Panc1 (cell line): ENCODE data around the gene ASTN2. TPM values are rescaled to one million over a fixed set of nuclear protein-coding genes. Genes with fewer than 3 reads are reported as not detected.

Source experiments
- ATAC-seq: fragments of 200-7000 bp; cut with Tn5 transposase; 2 replicates; pipeline ENCODE4 v1.9.1; 2020; ENCODE audit warnings: mild to moderate bottlenecking, moderate library complexity
- BruUV-seq: library from RNA; stranded (reverse); fragments of 400-500 nt; replicated peaks from 2 replicates; lab custom pipeline; 2021; lab: Mats Ljungman, UMichigan
- CTCF ChIA-PET: fragments of 300-600 bp; sonication (Branson Sonifier 250); formaldehyde crosslinking; loops from one replicate; lab custom pipeline; 2022; ENCODE audit warnings: antibody characterized with exemption; lab: Charles Lee
- POLR2A ChIA-PET: fragments of 300-600 bp; sonication (Branson Sonifier 250); formaldehyde crosslinking; loops from one replicate; lab custom pipeline; 2022; ENCODE audit warnings: antibody characterized with exemption; lab: Charles Lee
- DNase-seq: peaks from one replicate; pipeline ENCODE4 v3.0.0-alpha.2; 2010; ENCODE audit warnings: low read depth, low spot score
- H3K27ac ChIP-seq: 2 replicates; pipeline ENCODE4 v1.5.1; 2011; ENCODE audit warnings: mild to moderate bottlenecking, low read length, inconsistent platforms
- H3K27me3 ChIP-seq: fragments of 200-500 bp; sonication (Bioruptor generic); 2 replicates; pipeline ENCODE4 v1.6.0; 2014; ENCODE audit warnings: low read length, inconsistent platforms; ENCODE audit not compliant: control insufficient read depth, insufficient read depth
- H3K36me3 ChIP-seq: fragments of 200-500 bp; sonication (Bioruptor generic); 2 replicates; pipeline ENCODE4 v1.5.1; 2014; ENCODE audit warnings: inconsistent platforms, mild to moderate bottlenecking, low read length, moderate library complexity; ENCODE audit not compliant: control insufficient read depth, insufficient read depth
- H3K4me1 ChIP-seq: 2 replicates; pipeline ENCODE4 v1.5.1; 2011; ENCODE audit warnings: inconsistent platforms, mild to moderate bottlenecking, low read length, moderate library complexity; ENCODE audit not compliant: control insufficient read depth, insufficient read depth
- H3K4me3 ChIP-seq, 2 experiments: 2 replicates each; pipeline ENCODE4 v1.5.1; 2011 to 2012; ENCODE audit warnings: low read depth in 2 of 2, low read length in 2 of 2, mild to moderate bottlenecking in 2 of 2, inconsistent platforms in 1 of 2, moderate library complexity in 1 of 2
- H3K9me3 ChIP-seq: fragments of 200-500 bp; sonication (Bioruptor generic); 2 replicates; pipeline ENCODE4 v1.5.1; 2014; ENCODE audit warnings: low read depth, mild to moderate bottlenecking, inconsistent platforms, low read length, moderate library complexity; ENCODE audit not compliant: control insufficient read depth, insufficient read depth
- POLR2AphosphoS5 ChIP-seq: IDR thresholded peaks from 2 replicates; pipeline ENCODE4 v1.6.1; 2012; ENCODE audit warnings: mild to moderate bottlenecking, low read depth, low read length, moderate library complexity
- SIN3A ChIP-seq: IDR thresholded peaks from 2 replicates; pipeline ENCODE4 v1.6.1; 2012; ENCODE audit warnings: low read depth, mild to moderate bottlenecking, low read length, moderate library complexity, borderline replicate concordance; ENCODE audit not compliant: insufficient read depth
- TCF7L2 ChIP-seq: IDR thresholded peaks from 2 replicates; pipeline ENCODE4 v1.6.1; 2011; ENCODE audit warnings: mild to moderate bottlenecking, low read depth, low read length, inconsistent platforms
- in situ Hi-C: cut with HindIII; loops from 2 replicates; pipeline ENCODE4 v1.10.0; 2016; ENCODE audit warnings: low sequenced_read_pairs, low pct_unique_long_range_greater_than_20kb
- intact Hi-C: fragments of 100-400 bp; cut with micrococcal nuclease; formaldehyde crosslinking; loops from one replicate; pipeline ENCODE4 v1.10.0; 2022; ENCODE audit not compliant: unreplicated experiment
- total RNA-seq: library from RNA; stranded (reverse); gene quantifications from one replicate; pipeline ENCODE4 v1.2.1, GENCODE V29; 2021; ENCODE audit not compliant: unreplicated experiment
- TF ChIP-seq, protein P1 (sequence below), 2 experiments: IDR thresholded peaks; 2 replicates each; pipeline ENCODE4 v1.6.1; 2011 to 2012; ENCODE audit warnings: low read depth in 2 of 2, control low read depth in 1 of 2, low read length in 1 of 2, mild to moderate bottlenecking in 1 of 2, moderate library complexity in 1 of 2; ENCODE audit not compliant: insufficient read depth in 1 of 2
- TF ChIP-seq, protein P2 (sequence below): fragments of 450-650 bp; IDR thresholded peaks from 2 replicates; pipeline ENCODE4 v1.5.1; 2017; ENCODE audit warnings: mild to moderate bottlenecking

The ASTN2 gene
- total RNA-seq, 1 experiment from 2014 or later = 3.9 TPM

DNA sequence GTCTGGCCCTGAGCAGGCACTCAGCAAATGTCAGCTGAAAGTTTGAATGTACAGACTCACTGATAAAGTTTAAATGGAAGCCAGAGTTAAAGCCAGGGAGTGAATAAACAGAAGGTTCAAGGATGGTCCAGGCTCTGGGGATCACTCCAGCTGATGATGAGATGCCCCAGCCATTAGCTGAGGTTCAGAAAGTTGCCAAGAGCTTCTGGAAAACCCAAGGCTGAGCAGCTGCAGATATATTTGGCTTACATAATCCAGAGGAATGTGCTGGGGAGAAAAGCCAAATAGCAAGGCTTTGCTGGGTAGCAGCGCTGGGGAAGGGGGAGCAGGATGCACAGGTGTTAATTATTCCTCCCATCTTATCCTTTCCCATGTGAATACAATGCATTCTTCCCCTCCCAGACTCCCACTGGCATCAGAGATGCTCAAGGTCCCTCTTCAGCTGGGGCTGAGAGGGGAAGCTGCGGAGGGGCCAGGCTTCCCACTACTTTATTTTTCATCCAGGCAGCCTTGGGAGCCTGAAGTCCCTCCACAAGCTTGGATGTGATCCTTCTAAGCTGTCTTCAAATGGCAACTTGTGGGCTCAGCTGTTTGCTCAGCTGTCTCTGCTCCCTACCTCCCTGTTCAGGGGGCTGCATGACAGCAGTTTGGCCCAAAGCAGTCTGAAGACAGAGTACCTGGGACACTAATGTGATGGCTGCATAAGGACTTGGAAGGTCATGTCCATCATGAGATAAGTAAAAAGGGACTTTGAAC lies 386.6 kb downstream of the ASTN2 start:
- ChIA-PET CTCF (interaction anchor here (0.6 kb wide), 1 partner anchor 23 kb away, joined by 3 read pairs; no protein-coding TSS in a partner anchor), POLR2A (no interaction called here)
- BruUV-seq = no TSS peak
- Histone ChIP-seq H3K27me3 (no peaks in the 10 kb centered on the region), H3K4me3 (no peak overlapping the region), H3K36me3 (no peaks in the 10 kb centered on the region), H3K4me1 (no peaks in the 10 kb centered on the region), H3K9me3 (no peaks in the 10 kb centered on the region), H3K27ac (no peak overlapping the region)
- DNase-seq (no peak), ATAC-seq (no peak)
- intact Hi-C loops = no loop called here
- in situ Hi-C loops = no loop called here
- TF ChIP-seq, protein P1, sequence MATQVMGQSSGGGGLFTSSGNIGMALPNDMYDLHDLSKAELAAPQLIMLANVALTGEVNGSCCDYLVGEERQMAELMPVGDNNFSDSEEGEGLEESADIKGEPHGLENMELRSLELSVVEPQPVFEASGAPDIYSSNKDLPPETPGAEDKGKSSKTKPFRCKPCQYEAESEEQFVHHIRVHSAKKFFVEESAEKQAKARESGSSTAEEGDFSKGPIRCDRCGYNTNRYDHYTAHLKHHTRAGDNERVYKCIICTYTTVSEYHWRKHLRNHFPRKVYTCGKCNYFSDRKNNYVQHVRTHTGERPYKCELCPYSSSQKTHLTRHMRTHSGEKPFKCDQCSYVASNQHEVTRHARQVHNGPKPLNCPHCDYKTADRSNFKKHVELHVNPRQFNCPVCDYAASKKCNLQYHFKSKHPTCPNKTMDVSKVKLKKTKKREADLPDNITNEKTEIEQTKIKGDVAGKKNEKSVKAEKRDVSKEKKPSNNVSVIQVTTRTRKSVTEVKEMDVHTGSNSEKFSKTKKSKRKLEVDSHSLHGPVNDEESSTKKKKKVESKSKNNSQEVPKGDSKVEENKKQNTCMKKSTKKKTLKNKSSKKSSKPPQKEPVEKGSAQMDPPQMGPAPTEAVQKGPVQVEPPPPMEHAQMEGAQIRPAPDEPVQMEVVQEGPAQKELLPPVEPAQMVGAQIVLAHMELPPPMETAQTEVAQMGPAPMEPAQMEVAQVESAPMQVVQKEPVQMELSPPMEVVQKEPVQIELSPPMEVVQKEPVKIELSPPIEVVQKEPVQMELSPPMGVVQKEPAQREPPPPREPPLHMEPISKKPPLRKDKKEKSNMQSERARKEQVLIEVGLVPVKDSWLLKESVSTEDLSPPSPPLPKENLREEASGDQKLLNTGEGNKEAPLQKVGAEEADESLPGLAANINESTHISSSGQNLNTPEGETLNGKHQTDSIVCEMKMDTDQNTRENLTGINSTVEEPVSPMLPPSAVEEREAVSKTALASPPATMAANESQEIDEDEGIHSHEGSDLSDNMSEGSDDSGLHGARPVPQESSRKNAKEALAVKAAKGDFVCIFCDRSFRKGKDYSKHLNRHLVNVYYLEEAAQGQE (IDR thresholded peaks at IDR 0.05; ENCODE audit: insufficient read depth in 1 of 2, low read depth in 2 of 2, low read length in 1 of 2) = no peak
- TF ChIP-seq SIN3A (no peak), POLR2AphosphoS5 (no peak), TCF7L2 (no peak)
- TF ChIP-seq, protein P2, sequence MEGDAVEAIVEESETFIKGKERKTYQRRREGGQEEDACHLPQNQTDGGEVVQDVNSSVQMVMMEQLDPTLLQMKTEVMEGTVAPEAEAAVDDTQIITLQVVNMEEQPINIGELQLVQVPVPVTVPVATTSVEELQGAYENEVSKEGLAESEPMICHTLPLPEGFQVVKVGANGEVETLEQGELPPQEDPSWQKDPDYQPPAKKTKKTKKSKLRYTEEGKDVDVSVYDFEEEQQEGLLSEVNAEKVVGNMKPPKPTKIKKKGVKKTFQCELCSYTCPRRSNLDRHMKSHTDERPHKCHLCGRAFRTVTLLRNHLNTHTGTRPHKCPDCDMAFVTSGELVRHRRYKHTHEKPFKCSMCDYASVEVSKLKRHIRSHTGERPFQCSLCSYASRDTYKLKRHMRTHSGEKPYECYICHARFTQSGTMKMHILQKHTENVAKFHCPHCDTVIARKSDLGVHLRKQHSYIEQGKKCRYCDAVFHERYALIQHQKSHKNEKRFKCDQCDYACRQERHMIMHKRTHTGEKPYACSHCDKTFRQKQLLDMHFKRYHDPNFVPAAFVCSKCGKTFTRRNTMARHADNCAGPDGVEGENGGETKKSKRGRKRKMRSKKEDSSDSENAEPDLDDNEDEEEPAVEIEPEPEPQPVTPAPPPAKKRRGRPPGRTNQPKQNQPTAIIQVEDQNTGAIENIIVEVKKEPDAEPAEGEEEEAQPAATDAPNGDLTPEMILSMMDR = no peak

DNA sequence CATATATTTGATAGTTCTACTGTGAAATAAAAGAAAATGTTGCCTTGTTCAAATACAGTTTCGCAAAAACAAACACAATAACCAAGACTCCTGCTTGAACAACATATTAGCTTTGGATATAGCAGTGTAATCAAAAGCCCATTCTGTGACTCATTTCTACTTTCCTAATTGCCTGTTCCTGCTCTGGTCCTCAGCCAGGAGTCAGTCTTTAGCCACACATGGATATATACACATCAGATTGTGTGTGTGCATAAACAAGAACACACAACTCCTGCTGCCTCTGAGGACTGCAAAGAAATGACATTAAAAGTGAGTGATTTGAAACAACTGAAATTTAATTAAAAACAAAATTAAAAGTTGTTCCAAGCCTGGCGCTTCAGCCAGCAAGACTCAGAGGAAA lies 393.0 kb downstream of the ASTN2 start:
- in situ Hi-C loops = no loop called here
- Histone ChIP-seq H3K27me3 (no peaks in the 10 kb centered on the region), H3K27ac (no peak overlapping the region), H3K4me3 (no peak overlapping the region), H3K36me3 (no peaks in the 10 kb centered on the region), H3K9me3 (no peaks in the 10 kb centered on the region), H3K4me1 (no peaks in the 10 kb centered on the region)
- ChIA-PET POLR2A (no interaction called here), CTCF (no interaction called here)
- intact Hi-C loops = no loop called here
- DNase-seq (no peak), ATAC-seq (no peak)
- BruUV-seq = no TSS peak
- TF ChIP-seq SIN3A (no peak), TCF7L2 (no peak)
- TF ChIP-seq, protein P2 = no peak
- TF ChIP-seq, protein P1 (IDR thresholded peaks at IDR 0.05; ENCODE audit: insufficient read depth in 1 of 2, low read depth in 2 of 2, low read length in 1 of 2) = no peak
